ENCODE measurements around the gene MRPL19. TPM values are rescaled to one million over a fixed set of nuclear protein-coding genes. Genes with fewer than 3 reads are reported as not detected.

Gene MRPL19
- total and polyA plus RNA-seq, 10 of the 15 experiments (the other 5 are each of a cell fraction or from before 2014, with no cell fraction given), result 13.1 to 99.0 (median 56.6) TPM

GRCh38 chr2:75598589-75599155 lies 47.9 kb upstream of the MRPL19 start:
- ChIA-PET SMC1A (ENCODE audit: uncharacterized antibody, unreplicated experiment) (interaction anchor here (1.0 kb wide), 1 partner anchor 10 kb away, joined by 3 read pairs; no protein-coding TSS in a partner anchor), RAD21 (ENCODE audit: unreplicated experiment) (no interaction called here), POLR2A (no interaction called here), CTCF (interaction anchor here (1.2 kb wide), 1 partner anchor 131 kb away, joined by 3 read pairs; no protein-coding TSS in a partner anchor)
- Histone ChIP-seq H3K9me3 (replicated peaks; ENCODE audit: control insufficient read depth, insufficient read depth, low read length) (no peaks in the 10 kb centered on the region), H4K20me1 (ENCODE audit: control insufficient read depth, insufficient read depth) (no peaks in the 10 kb centered on the region), H3K79me2 (ENCODE audit: control insufficient read depth, insufficient read depth, low read length) (no peaks in the 10 kb centered on the region), H3K4me1 (ENCODE audit: control insufficient read depth, insufficient read depth, low read length) (no peaks in the 10 kb centered on the region), H3K9ac (ENCODE audit: control insufficient read depth, insufficient read depth, low read length) (no peak overlapping the region), H3K4me3 (no peak overlapping the region), H2AFZ (ENCODE audit: control insufficient read depth, low read depth, low read length) (no peak overlapping the region), H3K27me3 (replicated peaks in 1 of 2; ENCODE audit: control insufficient read depth in 2 of 2, insufficient read depth in 2 of 2, low read length in 1 of 2) (no peaks in the 10 kb centered on the region; a peak in 1 of 4 replicates), H3K4me2 (ENCODE audit: control insufficient read depth, insufficient read depth) (no peak overlapping the region), H3K27ac (ENCODE audit: control insufficient read depth, insufficient read depth) (no peak overlapping the region), H3K36me3 (ENCODE audit: control insufficient read depth in 2 of 2, insufficient read depth in 2 of 2, low read length in 1 of 2) (no peaks in the 10 kb centered on the region)
- in situ Hi-C loops (cut with MboI) (no loop called here), intact Hi-C loops (cut with micrococcal nuclease; ENCODE audit: unreplicated experiment) (no loop called here)
- BruUV-seq (replicated peaks), result no TSS peak
- no peak for TF ChIP-seq HCFC1 (IDR thresholded peaks at IDR 0.05; ENCODE audit: low read length)
- TF ChIP-seq SREBF1 (IDR thresholded peaks at IDR 0.05; ENCODE audit: low read length), result no peak
- TF ChIP-seq EGR1 (IDR thresholded peaks at IDR 0.05; ENCODE audit: borderline replicate concordance in 1 of 2, low read depth in 2 of 2, low read length in 2 of 2), result no peak
- no peak for TF ChIP-seq CHD1 (IDR thresholded peaks at IDR 0.05; ENCODE audit: low read depth, low read length)
- TF ChIP-seq TARDBP (IDR thresholded peaks at IDR 0.05; ENCODE audit: borderline replicate concordance), result no peak
- no peak for TF ChIP-seq ZBTB11 (CRISPR knock-in tag; IDR thresholded peaks at IDR 0.05)
- no peak for TF ChIP-seq PAX8 (IDR thresholded peaks at IDR 0.05)
- TF ChIP-seq PBX3 (IDR thresholded peaks at IDR 0.05; ENCODE audit: insufficient replicate concordance, low read depth, low read length), result no peak
- TF ChIP-seq MEF2B (IDR thresholded peaks at IDR 0.05; ENCODE audit: partially characterized antibody, poor library complexity, severe bottlenecking), result no peak
- TF ChIP-seq RELA (IDR thresholded peaks at IDR 0.05; ENCODE audit: borderline replicate concordance, partially characterized antibody), result no peak
- no peak for TF ChIP-seq ZNF687 (IDR thresholded peaks at IDR 0.05)
- no peak for TF ChIP-seq BHLHE40 (IDR thresholded peaks at IDR 0.05; ENCODE audit: borderline replicate concordance in 1 of 2, low read depth in 2 of 2, low read length in 1 of 2)
- WGBS (ENCODE audit: insufficient coverage, insufficient replicate concordance, low lambda C conversion rate, missing lambda C conversion rate), result 64% methylated on average over 8 of the region's 8 CpGs
- FAIRE-seq (no peak), DNase-seq (ENCODE audit: low read depth, low spot score) (no peak), ATAC-seq (no peak)
